Stimulated activated CD4-positive, alpha-beta T cell treated with anti-CD3 and anti-CD28 coated beads, TNF-alpha, amount 100 ng/mL, for 4 hours (primary cell): ENCODE measurements around the gene ITGB5.

Experiments
- DNase-seq, 3 experiments: peaks; one replicate each; pipeline ENCODE4 v3.0.0-alpha.2; 2020; ENCODE audit warnings: low read depth in 3 of 3

Gene ITGB5

GRCh38 chr3:124772081-124772831 lies 114.9 kb downstream of the ITGB5 start:
- DNase-seq = no peak

GRCh38 chr3:124771083-124771445 lies 116.1 kb downstream of the ITGB5 start:
- no peak for DNase-seq

GRCh38 chr3:124770336-124771082 lies 116.7 kb downstream of the ITGB5 start:
- no peak for DNase-seq

GRCh38 chr3:124769462-124769861 lies 117.7 kb downstream of the ITGB5 start:
- DNase-seq = no peak

GRCh38 chr3:124768812-124769211 lies 118.4 kb downstream of the ITGB5 start:
- DNase-seq = no peak

GRCh38 chr3:124767691-124768090 lies 119.5 kb downstream of the ITGB5 start:
- no peak for DNase-seq

GRCh38 chr3:124767264-124767663 lies 119.9 kb downstream of the ITGB5 start:
- no peak for DNase-seq

GRCh38 chr3:124766113-124767095 lies 120.8 kb downstream of the ITGB5 start:
- DNase-seq = no peak

- DNase-seq = no peak
These were observed 121.8 kb downstream of the ITGB5 start for GRCh38 chr3:124765197-124765840.

- DNase-seq = no peak
These were observed 122.4 kb downstream of the ITGB5 start for GRCh38 chr3:124764746-124765145.

GRCh38 chr3:124763644-124764358 lies 123.4 kb downstream of the ITGB5 start:
- no peak for DNase-seq

- DNase-seq = no peak
These were observed 124.0 kb downstream of the ITGB5 start for GRCh38 chr3:124763206-124763605.

- DNase-seq = no peak
These were observed 124.5 kb downstream of the ITGB5 start for GRCh38 chr3:124762661-124763011.

GRCh38 chr3:124761935-124762660 lies 125.1 kb downstream of the ITGB5 start:
- DNase-seq = no peak

- DNase-seq = peak; percentile 50 to 64 (median 62)
These were observed 125.8 kb downstream of the ITGB5 start for GRCh38 chr3:124761250-124761796.

GRCh38 chr3:124760601-124761000 lies 126.6 kb downstream of the ITGB5 start:
- no peak for DNase-seq

GRCh38 chr3:124759666-124760401 lies 127.3 kb downstream of the ITGB5 start:
- DNase-seq = no peak

GRCh38 chr3:124758851-124759635 lies 128.1 kb downstream of the ITGB5 start:
- no peak for DNase-seq
